Adrenal gland (tissue), 5 donors: Measurements from ENCODE around the gene ERF.

ENCODE experiments used
- POLR2A ChIP-seq, 2 donors: fragments of 450-650 bp; IDR thresholded peaks; one replicate each; pipeline ENCODE4 v1.6.1; 2017; ENCODE audit warnings: antibody characterized with exemption in 2 of 2, mild to moderate bottlenecking in 2 of 2, moderate library complexity in 1 of 2
- TF ChIP-seq, protein P1 (sequence below), 6 experiments: fragments of 450-650 bp in 4 of 6; fragments of 200-600 bp in 2 of 6; sonication (generic) in 1 of 6; IDR thresholded peaks; 1 replicate in 5 of 6; 2 replicates in 1 of 6; pipeline versions ENCODE4 v1.5.1 to v1.8.0; 2016 to 2021; ENCODE audit warnings: antibody characterized with exemption in 6 of 6, mild to moderate bottlenecking in 2 of 6, moderate library complexity in 1 of 6
- donor health status: DM: no; HTN: no; CAD: no.

DNA sequence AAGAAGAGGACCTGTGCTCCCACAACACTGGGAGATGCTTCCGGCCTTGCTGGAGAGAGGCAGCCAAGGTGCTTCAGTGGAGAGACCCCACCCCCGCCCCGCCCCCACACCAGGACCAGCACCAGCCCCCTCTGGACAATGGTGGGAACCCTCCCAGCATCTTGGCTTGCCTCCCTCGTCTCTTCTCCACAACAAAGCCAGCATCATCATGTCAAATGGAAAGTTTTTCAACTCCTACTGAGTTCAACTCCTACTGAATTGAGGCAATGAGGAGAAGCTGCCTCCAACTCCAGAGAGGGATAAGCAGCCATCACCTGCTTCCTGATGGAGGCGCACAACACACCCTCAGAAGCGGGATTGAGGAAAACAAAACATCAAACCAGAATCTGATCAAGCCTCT, 50.3 kb downstream of the ERF start:
- TF ChIP-seq, protein P1, sequence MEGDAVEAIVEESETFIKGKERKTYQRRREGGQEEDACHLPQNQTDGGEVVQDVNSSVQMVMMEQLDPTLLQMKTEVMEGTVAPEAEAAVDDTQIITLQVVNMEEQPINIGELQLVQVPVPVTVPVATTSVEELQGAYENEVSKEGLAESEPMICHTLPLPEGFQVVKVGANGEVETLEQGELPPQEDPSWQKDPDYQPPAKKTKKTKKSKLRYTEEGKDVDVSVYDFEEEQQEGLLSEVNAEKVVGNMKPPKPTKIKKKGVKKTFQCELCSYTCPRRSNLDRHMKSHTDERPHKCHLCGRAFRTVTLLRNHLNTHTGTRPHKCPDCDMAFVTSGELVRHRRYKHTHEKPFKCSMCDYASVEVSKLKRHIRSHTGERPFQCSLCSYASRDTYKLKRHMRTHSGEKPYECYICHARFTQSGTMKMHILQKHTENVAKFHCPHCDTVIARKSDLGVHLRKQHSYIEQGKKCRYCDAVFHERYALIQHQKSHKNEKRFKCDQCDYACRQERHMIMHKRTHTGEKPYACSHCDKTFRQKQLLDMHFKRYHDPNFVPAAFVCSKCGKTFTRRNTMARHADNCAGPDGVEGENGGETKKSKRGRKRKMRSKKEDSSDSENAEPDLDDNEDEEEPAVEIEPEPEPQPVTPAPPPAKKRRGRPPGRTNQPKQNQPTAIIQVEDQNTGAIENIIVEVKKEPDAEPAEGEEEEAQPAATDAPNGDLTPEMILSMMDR (IDR thresholded peaks at IDR 0.05): no peak
- no peak for TF ChIP-seq POLR2A (IDR thresholded peaks at IDR 0.05)
